ENCODE measurements around the gene TCF7L1.

- TF ChIP-seq CTCF (IDR thresholded peaks at IDR 0.05; ENCODE audit: poor library complexity, severe bottlenecking) (no peak), EZH2 (IDR thresholded peaks at IDR 0.05; ENCODE audit: borderline replicate concordance, insufficient read depth, low read length, poor library complexity, severe bottlenecking) (no peak), POLR2AphosphoS5 (IDR thresholded peaks at IDR 0.05) (no peak), TAF1 (IDR thresholded peaks at IDR 0.05; ENCODE audit: low read depth) (no peak), EP300 (conservative IDR thresholded peaks at IDR 0.05; ENCODE audit: poor library complexity, severe bottlenecking) (no peak), RAD21 (conservative IDR thresholded peaks at IDR 0.05) (no peak), SMC3 (conservative IDR thresholded peaks at IDR 0.05; ENCODE audit: poor library complexity) (no peak), MXI1 (conservative IDR thresholded peaks at IDR 0.05; ENCODE audit: poor library complexity, severe bottlenecking) (no peak)
Observed at GRCh38 chr2:85177031-85177824, 44.0 kb downstream of the TCF7L1 start.
